ENCODE measurements around the gene EMC7. TPM values are rescaled to one million over a fixed set of nuclear protein-coding genes. Genes with fewer than 3 reads are reported as not detected.

The EMC7 gene
- total and polyA plus RNA-seq, 2 of the 13 experiments (the other 11 are each of a cell fraction or from before 2014, with no cell fraction given), result 46.8 to 113 TPM

DNA sequence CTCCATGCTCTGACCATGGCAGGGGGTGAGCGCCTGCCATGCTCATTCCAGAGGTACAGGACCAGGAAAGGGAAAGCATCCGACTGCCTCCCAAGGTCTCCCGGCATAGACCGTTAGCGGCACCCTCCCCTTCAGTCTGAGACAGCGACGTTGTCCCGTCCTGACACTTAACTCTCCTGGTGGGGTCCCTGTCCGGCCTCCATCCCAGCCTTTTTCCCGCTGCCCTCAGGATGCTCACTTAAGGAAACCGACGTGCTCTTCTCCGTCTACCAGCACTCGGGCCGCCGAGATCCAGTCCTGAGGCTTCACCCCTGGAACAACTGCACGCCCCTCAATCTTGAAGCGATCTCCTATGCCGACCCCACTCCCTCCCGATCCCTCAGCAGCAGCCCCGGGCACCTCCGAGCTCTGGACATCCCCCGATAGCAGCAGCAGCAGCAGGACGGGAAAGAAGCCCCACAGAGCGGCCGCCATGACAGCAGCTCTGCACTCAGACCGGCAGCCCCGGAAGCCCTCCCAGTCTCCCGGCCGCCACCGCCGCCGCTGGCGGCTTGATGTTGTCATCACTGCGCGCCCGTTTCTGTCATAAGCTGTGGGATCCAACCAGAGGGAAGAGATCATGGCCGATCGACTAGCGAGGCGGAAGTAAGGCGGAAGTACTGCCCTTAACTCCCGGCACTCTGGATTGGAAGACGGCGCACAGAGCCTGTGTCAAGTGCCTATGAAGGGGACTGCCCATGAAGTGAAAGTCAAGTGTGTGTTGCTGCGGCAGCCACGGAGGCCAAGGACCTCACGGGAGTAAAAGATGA lies at the start of gene EMC7, which contains the start of gene PGBD4 (continued):
- no peak for TF ChIP-seq TEAD2 (CRISPR knock-in tag; IDR thresholded peaks at IDR 0.05)
- TF ChIP-seq, protein P1, sequence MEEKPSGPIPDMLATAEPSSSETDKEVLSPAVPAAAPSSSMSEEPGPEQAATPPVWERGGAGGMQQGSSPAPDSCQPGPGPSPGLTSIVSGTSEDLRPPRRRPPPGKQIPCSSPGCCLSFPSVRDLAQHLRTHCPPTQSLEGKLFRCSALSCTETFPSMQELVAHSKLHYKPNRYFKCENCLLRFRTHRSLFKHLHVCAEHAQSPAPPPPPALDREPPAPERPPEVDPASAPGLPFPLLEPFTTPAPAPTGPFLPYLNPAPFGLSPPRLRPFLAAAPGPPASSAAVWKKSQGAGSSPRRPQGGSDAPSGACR (CRISPR knock-in tag; IDR thresholded peaks at IDR 0.05), result peak; percentile 65; the same call in 1 of the 2 replicates
- TF ChIP-seq, protein P2, sequence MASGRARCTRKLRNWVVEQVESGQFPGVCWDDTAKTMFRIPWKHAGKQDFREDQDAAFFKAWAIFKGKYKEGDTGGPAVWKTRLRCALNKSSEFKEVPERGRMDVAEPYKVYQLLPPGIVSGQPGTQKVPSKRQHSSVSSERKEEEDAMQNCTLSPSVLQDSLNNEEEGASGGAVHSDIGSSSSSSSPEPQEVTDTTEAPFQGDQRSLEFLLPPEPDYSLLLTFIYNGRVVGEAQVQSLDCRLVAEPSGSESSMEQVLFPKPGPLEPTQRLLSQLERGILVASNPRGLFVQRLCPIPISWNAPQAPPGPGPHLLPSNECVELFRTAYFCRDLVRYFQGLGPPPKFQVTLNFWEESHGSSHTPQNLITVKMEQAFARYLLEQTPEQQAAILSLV (CRISPR knock-in tag; IDR thresholded peaks at IDR 0.05; ENCODE audit: borderline replicate concordance), result peak; percentile 31; the same call in 1 of the 2 replicates
- TF ChIP-seq, protein P3, sequence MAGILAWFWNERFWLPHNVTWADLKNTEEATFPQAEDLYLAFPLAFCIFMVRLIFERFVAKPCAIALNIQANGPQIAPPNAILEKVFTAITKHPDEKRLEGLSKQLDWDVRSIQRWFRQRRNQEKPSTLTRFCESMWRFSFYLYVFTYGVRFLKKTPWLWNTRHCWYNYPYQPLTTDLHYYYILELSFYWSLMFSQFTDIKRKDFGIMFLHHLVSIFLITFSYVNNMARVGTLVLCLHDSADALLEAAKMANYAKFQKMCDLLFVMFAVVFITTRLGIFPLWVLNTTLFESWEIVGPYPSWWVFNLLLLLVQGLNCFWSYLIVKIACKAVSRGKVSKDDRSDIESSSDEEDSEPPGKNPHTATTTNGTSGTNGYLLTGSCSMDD (CRISPR knock-in tag; IDR thresholded peaks at IDR 0.05), result no peak
- no peak for TF ChIP-seq HNRNPUL1 (IDR thresholded peaks at IDR 0.05; ENCODE audit: low read depth, low read length)
- TF ChIP-seq, protein P4, sequence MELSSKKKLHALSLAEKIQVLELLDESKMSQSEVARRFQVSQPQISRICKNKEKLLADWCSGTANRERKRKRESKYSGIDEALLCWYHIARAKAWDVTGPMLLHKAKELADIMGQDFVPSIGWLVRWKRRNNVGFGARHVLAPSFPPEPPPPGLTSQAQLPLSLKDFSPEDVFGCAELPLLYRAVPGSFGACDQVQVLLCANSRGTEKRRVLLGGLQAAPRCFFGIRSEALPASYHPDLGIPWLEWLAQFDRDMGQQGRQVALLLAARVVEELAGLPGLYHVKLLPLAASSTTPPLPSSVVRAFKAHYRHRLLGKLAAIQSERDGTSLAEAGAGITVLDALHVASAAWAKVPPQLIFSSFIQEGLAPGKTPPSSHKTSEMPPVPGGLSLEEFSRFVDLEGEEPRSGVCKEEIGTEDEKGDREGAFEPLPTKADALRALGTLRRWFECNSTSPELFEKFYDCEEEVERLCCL (CRISPR knock-in tag; IDR thresholded peaks at IDR 0.05; ENCODE audit: borderline replicate concordance), result no peak
- peak; percentile 67; the same call in 1 of the 2 replicates for TF ChIP-seq PHF21A (CRISPR knock-in tag; IDR thresholded peaks at IDR 0.05)
- TF ChIP-seq MIER3 (CRISPR knock-in tag; IDR thresholded peaks at IDR 0.05; ENCODE audit: borderline replicate concordance), result no peak; the same call in 1 of the 2 replicates
- TF ChIP-seq, protein P5, sequence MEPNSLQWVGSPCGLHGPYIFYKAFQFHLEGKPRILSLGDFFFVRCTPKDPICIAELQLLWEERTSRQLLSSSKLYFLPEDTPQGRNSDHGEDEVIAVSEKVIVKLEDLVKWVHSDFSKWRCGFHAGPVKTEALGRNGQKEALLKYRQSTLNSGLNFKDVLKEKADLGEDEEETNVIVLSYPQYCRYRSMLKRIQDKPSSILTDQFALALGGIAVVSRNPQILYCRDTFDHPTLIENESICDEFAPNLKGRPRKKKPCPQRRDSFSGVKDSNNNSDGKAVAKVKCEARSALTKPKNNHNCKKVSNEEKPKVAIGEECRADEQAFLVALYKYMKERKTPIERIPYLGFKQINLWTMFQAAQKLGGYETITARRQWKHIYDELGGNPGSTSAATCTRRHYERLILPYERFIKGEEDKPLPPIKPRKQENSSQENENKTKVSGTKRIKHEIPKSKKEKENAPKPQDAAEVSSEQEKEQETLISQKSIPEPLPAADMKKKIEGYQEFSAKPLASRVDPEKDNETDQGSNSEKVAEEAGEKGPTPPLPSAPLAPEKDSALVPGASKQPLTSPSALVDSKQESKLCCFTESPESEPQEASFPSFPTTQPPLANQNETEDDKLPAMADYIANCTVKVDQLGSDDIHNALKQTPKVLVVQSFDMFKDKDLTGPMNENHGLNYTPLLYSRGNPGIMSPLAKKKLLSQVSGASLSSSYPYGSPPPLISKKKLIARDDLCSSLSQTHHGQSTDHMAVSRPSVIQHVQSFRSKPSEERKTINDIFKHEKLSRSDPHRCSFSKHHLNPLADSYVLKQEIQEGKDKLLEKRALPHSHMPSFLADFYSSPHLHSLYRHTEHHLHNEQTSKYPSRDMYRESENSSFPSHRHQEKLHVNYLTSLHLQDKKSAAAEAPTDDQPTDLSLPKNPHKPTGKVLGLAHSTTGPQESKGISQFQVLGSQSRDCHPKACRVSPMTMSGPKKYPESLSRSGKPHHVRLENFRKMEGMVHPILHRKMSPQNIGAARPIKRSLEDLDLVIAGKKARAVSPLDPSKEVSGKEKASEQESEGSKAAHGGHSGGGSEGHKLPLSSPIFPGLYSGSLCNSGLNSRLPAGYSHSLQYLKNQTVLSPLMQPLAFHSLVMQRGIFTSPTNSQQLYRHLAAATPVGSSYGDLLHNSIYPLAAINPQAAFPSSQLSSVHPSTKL (CRISPR knock-in tag; IDR thresholded peaks at IDR 0.05), result 0 out of 2 replicates have a peak, but pooled peaks have one; percentile 9
- no peak for TF ChIP-seq NAIF1 (CRISPR knock-in tag; IDR thresholded peaks at IDR 0.05; ENCODE audit: borderline replicate concordance)
- TF ChIP-seq ELF4 (CRISPR knock-in tag; IDR thresholded peaks at IDR 0.05; ENCODE audit: borderline replicate concordance), result peak; percentile 99
- TF ChIP-seq, protein P6, sequence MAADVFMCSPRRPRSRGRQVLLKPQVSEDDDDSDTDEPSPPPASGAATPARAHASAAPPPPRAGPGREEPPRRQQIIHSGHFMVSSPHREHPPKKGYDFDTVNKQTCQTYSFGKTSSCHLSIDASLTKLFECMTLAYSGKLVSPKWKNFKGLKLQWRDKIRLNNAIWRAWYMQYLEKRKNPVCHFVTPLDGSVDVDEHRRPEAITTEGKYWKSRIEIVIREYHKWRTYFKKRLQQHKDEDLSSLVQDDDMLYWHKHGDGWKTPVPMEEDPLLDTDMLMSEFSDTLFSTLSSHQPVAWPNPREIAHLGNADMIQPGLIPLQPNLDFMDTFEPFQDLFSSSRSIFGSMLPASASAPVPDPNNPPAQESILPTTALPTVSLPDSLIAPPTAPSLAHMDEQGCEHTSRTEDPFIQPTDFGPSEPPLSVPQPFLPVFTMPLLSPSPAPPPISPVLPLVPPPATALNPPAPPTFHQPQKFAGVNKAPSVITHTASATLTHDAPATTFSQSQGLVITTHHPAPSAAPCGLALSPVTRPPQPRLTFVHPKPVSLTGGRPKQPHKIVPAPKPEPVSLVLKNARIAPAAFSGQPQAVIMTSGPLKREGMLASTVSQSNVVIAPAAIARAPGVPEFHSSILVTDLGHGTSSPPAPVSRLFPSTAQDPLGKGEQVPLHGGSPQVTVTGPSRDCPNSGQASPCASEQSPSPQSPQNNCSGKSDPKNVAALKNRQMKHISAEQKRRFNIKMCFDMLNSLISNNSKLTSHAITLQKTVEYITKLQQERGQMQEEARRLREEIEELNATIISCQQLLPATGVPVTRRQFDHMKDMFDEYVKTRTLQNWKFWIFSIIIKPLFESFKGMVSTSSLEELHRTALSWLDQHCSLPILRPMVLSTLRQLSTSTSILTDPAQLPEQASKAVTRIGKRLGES (CRISPR knock-in tag; IDR thresholded peaks at IDR 0.05; ENCODE audit: borderline replicate concordance), result no peak
- TF ChIP-seq, protein P7, sequence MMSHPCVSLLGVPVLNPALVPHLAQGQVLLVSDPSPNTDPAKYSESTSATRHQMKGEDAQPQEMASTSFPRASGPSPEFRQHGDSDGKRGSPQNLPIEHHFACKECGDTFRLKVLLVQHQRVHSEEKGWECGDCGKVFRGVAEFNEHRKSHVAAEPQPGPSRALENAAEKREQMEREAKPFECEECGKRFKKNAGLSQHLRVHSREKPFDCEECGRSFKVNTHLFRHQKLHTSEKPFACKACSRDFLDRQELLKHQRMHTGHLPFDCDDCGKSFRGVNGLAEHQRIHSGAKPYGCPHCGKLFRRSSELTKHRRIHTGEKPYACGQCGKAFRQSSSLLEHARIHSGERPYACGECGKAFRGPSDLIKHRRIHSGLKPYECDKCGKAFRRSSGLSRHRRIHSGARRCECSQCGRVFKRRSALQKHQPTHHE (CRISPR knock-in tag; IDR thresholded peaks at IDR 0.05; ENCODE audit: borderline replicate concordance), result 0 out of 2 replicates have a peak, but pooled peaks have one; percentile 25
- TF ChIP-seq MYC (CRISPR knock-in tag; IDR thresholded peaks at IDR 0.05; ENCODE audit: borderline replicate concordance), result peak; percentile 89

Measured in HepG2 (cell line).